T-helper 1 cell treated with Interleukin-12 subunit alpha and Interleukin-12 subunit beta and Interleukin-4 antibody, amounts not matched to agents 30 ng/mL and 1 ng/mL, for 36 hours (primary cell): ENCODE results near the gene RAD51. TPM values are rescaled to one million over a fixed set of nuclear protein-coding genes. Genes with fewer than 3 reads are reported as not detected.
"Not testable (repeated sequence)": the region's sequence is repeated elsewhere in the genome, so short reads cannot be mapped to it uniquely, and the experiment has no call there.

Experiments used
- intact Hi-C: fragments of 100-400 bp; cut with micrococcal nuclease; formaldehyde crosslinking; loops from one replicate; pipeline ENCODE4 v1.15.1; 2024
- total RNA-seq: library from RNA; stranded (reverse); gene quantifications from 2 replicates; pipeline ENCODE4 v1.2.3, GENCODE V29; 2022

RAD51 gene
- 47.7 and 51.4 TPM in 2 replicates for total RNA-seq

DNA sequence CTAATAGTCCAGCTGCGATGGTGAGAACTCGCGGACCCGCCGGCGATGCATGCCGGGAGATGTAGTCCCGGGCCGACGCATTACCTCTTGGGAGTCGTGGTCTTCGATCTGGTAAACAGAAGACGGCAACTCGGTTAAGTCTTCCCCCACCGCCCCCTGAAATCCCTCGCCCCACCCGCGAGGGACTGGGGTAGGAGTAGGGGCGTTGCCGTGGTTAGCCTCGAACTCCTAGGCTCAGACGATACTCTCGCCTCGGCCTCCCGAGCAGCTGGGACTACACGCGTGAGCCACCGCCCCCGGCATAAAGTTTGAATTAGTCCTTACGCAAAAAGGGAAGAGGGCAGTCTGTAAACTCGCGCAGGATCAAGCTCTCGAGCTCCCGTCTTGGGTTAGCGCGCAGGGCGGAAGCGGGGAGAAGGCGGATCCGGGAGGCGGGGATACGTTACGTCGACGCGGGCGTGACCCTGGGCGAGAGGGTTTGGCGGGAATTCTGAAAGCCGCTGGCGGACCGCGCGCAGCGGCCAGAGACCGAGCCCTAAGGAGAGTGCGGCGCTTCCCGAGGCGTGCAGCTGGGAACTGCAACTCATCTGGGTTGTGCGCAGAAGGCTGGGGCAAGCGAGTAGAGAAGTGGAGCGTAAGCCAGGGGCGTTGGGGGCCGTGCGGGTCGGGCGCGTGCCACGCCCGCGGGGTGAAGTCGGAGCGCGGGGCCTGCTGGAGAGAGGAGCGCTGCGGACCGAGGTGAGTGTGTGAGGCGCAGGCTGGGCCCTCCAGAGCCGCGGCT is at the start of gene RAD51:
Gene RAD51, plus strand, starts transcription at position 487 of the 781 bp plus-strand sequence. CDS start 3,585 bp downstream, outside the sequence.
- intact Hi-C loops, result loop anchor here (1.0 to 10.0 kb wide), 11 partner anchors 16 to 370 kb away; partner anchors contain the start of genes CCDC32, DNAJC17, INAFM2 and KNL1

DNA sequence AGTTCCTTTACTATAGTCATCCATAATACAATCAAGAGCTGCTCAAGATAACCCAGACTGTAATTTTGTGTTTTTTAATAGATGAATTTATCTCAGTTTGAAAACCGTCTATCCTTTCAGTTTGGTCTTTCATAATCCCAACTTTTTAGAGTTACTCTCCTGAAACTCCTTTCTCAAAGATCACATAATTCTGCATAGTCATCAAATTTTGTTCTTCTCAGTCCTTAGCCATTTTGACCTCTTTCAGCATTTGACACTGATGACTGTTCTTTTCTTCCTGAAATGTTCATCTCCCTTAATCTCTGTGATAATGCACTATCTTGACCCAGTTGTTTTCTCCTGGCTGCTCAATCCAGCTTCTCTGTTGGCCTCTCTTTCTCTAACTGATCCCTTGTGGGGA is 47.5 kb upstream of the RAD51 start:
- intact Hi-C loops, result no loop called here

DNA sequence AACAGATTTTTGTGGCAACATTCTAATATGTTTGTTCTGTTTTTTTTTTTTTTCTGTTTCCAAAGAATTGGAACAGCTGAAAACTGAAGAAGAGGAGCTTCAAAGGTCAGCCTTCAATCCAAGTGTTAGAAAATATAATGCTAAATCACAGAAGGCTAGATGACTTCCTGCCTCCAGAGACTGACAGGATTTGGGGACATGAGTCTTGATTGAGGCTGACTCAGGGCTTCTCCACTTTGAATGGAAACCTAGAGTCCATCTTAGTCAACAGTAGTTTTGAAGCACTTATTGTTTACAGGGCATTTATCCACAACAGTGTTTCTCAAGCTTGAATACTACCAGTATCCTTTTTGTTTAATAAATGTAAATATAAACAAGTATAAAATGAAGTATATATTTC is 44.5 kb upstream of the RAD51 start:
- intact Hi-C loops, result no loop called here

DNA sequence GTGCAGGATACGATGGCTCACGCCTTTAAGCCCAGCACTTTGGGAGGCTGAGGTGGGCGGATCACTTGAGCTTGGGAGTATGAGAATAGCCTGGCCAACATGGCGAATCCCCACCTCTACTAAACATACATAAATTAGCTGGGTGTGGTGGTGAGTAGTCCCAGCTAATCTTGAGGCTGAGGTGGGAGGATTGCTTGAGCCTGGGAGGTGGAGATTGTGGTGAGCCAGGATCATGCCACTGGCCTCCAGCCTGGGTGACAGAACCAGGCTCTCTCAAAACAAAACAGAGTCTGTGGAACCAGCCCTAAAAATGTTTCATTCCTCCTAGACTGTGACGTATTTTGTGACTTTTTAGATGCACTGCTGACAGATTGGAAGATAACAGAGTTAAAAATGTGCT is 34.3 kb upstream of the RAD51 start:
- intact Hi-C loops, result no loop called here

DNA sequence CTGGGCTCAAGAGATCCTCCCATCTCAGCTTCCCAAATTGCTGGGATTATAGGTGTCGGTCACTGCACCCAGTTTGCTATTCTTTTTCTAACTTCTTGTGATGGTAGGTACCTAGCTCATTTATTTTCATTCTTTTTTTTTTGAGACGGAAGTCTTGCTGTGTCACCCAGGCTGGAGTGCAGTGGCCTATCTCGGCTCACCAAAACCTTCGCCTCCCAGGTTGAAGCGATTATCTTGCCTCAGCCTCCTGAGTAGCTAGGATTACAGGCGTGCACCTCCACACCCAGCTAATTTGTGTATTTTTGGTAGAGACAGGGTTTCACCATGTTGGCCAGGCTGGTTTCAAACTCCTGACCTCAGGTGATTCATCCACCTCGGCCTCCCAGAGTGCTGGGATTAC is 30.1 kb upstream of the RAD51 start:
- intact Hi-C loops, result no loop called here

DNA sequence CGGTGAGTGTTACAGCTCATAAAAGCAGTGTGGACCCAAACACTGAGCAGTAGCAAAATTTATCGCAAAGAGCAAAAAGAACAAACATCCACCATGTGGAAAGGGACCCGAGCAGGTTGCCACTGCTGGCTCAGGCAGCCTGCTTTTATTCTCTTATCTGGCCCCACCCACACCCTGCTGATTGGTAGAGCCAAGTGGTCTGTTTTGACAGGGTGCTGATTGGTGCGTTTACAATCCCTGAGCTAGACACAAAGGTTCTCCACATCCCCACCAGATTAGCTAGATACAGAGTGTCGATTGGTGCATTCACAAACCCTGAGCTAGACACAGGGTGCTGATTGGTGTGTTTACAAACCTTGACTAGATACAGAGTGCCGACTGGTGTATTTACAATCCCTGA is 18.7 kb upstream of the RAD51 start:
- intact Hi-C loops, result loop anchor here (5.0 kb wide), 1 partner anchor 84 kb away; the partner anchor contains the start of gene KNL1

DNA sequence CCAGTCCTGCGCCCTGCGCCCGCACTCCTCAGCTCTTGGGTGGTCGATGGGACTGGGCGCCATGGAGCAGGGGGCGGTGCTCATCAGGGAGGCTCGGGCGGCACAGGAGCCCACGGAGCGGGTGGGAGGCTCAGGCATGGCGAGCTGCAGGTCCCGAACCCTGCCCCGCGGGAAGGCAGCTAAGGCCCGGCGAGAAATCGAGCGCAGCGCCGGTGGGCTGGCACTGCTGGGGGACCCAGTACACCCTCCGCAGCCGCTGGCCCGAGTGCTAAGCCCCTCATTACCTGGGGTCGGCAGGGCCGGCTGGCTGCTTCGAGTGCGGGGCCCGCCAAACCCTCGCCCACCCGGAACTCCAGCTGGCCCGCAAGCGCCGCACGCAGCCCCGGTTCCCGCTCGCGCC is 18.1 kb upstream of the RAD51 start:
- intact Hi-C loops, result loop anchor here (5.0 kb wide), 1 partner anchor 85 kb away; the partner anchor contains the start of gene KNL1

DNA sequence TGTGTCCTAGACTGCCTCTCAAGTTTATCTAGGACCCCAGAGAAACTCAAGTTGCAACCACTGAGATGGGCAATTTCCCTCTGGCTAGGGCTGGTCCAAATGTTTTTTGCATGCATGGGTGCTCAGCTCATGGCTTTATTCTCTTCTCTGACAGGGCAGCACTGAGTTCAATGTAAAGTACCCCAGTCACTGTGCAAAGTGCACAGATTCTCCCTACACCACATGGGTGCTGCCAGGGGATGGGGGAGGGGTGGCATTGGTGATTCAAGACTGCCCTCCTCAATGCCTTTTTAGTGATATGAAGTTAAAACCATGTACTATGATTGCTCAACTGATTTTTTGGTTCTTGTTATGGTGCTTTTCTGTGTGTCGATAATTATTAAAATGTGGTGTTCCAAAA is 14.8 kb upstream of the RAD51 start:
- intact Hi-C loops, result no loop called here

DNA sequence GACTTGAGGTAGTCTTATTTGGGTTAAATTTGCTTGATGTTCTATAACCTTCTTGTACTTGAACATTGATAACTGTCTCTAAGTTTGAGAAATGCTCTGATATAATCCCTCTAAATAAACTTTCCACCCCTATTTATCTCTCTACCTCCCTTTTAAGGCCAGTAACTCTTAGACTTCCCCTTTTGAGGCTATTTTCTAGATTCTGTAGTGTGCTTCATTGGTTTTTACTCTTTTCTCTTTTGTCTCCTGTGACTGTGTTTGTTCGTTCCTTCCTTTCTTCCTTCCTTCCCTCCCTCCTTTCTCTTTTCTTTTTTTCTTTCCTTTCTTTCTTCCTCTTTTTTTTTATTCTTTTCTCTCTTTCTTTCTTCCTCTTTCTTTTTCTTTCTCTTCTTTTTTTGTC is 14.0 kb upstream of the RAD51 start:
- intact Hi-C loops, result not testable (repeated sequence)

DNA sequence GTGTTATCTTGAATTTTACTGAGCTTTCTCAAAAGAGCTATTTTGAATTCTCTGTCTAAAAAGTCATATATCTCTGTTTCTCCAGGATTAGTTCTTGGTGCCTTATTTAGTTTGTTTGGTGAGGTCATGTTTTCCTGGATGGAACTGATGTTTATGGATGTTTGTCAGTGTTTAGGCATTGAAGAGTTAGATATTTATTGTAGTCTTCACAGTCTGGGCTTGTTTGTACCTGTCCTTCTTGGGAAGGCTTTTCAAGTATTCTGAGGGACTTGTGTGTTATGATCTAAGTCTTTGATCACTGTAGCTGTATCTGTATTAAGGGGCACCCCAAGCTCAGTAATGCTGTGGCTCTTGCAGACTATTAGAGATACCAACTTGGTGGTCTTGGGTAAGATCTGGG is 10.6 kb upstream of the RAD51 start:
- intact Hi-C loops, result no loop called here

DNA sequence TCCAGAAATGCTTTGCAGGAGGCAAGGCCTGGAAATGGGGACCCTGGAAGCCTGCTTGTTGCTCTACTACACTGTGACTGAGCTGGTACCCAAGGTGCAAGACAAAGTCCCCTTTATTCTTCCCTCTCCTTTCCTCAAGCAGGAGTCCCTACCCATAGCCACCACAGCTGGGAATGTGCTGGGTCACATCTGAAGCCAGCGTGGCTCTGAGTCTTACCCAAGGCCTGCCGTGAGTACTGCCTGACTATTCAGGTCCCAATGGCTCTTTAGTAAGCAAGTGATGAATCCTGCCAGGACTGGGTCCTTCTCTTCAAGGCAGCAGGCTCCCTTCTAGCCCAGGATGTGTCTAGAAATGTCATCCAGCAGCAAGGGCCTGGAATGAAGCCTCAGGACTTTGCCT is 9.6 kb upstream of the RAD51 start:
- intact Hi-C loops, result no loop called here

DNA sequence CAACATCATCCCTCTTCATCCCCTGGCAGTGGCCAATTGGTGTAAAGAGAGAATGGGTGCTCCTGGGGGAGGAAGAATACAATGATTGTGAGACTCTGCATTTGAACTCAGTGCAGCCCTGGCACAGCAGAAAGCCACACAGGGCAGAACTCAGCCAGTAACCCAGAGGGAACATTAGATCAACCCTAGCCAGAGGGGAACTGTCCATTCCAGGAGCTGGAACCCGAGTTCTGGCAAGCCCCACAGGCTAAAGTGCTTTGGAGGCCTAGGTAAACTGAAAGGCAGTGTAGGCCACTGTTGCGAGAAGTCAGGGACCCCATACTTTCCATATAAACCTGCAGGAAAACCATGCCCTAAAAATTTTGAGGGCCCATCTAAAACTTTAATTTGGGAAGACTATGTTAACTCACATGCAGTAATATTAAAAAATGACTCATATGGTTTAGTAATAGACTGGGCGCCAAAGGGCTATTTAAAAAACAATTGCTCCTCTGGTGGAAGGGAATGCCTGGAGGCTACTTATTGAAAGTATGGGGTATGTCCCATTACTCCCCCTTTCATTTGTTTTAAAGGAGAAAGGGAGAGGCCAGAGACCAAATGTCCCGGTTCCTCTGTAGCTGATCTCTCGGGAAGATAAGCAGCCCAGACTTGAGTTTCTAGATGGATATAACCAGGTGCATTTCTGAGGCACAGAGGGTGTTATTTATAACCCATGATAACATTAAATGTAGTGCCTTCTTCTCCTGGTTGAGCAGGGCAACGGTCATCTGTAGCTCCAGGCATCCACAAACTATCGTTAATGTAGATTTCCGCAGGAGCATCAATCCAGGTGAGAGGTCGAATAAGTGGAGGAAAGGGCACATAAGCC is 5.8 kb upstream of the RAD51 start:
- intact Hi-C loops, result no loop called here

DNA sequence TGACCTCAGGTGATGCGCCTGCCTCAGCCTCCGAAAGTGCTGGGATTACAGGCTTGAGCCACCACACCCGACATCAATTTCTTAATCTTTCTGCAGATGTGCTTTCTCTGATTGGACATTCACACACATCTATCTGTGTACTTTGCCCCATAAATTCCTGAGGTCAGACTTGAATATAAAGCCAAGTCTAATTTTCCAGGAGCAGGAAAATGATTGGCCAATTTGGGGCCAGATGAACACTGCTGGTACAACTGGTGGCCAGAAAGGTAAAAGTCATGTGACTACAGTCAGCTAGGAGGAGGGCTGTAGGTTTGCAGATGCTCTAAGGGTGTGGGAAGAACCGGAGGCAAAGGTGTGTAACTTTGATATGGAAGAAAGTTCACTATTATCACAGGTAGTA is 3.2 kb upstream of the RAD51 start:
- intact Hi-C loops, result loop anchor here (10.0 kb wide), 1 partner anchor 367 kb away; the partner anchor contains the start of gene INAFM2

DNA sequence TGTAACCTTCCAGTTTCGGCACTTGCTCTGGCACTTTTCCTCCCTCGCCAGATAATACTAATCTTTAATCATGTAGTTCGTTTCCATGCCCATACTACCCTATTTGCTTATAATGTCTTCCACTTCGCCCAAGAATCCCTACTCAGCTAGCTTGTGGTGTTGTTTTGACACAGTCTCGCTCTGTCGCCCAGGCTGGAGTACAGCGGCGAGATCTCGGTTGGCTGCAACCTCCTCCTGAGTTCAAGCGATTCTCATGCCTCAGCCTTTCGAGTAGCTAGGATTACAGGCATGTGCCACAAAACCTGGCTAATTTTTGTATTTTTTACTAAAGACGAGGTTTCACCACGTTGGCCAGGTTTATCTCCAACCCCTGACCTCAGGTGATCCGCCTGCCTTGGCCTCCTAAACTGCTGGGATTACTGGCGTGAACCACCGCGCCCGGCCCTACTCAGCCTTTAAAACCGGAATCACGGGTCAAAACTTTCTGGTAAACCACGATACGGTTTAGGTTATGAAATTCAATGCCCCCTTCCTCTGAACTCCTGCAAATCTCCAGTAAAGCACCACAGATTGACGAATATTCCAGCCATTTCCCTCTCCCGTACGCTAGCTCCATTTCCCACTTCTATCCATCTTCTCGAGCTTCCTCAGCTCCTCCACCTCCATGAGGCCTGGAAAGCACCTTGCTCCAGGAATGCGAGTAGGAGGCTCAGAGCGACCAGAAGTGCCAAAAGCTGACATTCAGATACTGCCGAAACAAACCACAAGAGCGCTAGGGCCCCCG is 878 bp upstream of the RAD51 start:
- intact Hi-C loops, result loop anchor here (1.0 to 10.0 kb wide), 6 partner anchors 61 to 369 kb away; partner anchors contain the start of genes CCDC32, INAFM2, KNL1 and RMDN3

DNA sequence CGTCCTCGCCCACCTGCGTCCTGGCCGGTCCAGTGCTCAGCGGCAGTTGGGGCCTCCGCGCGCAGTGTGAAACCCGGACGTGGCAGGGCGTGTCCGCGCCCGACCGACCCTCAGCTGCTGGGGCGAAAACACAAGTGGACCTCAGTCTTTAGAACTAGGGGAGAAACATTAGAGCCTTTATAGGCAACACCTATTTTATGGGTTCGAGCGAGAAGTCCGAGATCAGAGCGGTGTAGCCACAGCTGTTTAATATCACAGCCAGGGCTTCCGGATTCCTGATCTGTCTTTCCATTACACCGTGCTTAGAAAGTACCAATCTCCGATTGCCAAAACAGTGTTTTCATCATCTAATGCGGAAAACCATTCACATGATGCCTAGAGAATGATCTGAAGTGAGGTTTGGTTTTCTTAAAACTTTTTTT is 506 bp downstream of the RAD51 start:
- intact Hi-C loops, result loop anchor here (1.0 to 10.0 kb wide), 8 partner anchors 16 to 371 kb away; partner anchors contain the start of genes DNAJC17, INAFM2, RPUSD2 and VPS18

DNA sequence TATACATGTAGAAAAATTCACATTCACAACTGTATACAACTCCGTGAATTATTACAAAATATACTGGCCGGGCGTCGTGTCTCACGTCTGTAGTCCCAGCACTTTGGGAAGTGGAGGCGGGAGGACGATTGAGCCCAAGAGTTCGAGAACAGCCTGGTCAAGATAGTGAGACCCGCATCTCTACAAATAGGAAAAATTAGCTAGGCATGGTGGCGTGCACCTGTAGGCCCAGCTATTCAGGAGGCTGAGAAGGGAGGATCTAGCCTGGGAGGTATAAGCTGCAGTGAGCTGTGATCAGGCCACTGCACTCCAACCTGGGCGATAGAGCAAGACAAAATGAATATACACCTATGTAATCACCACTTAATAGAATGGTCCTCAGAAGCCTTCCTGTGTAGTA is 1.3 kb downstream of the RAD51 start:
- intact Hi-C loops, result loop anchor here (1.0 to 10.0 kb wide), 2 partner anchors 371 to 534 kb away; partner anchors contain the start of genes EXD1 and INAFM2

DNA sequence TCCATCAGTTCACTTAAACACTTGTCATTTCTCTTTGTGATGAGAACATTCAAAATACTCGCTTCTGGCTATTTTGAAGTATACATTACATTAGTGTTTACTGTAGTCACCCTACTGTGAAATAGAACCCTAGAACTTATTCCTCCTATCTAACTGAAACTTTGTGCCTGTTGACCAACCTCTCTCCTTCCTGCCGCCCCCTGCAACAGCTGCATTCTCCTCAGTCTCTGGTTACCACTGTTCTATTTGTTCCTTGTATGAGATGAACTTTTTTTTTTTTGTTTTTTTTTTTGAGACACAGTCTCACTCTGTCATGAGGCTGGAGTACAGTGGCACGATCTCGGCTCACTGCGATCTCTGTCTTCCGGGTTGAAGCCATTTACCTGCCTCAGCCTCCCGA is 2.9 kb downstream of the RAD51 start:
- intact Hi-C loops, result loop anchor here (10.0 kb wide), 1 partner anchor 373 kb away; the partner anchor contains the start of gene INAFM2

DNA sequence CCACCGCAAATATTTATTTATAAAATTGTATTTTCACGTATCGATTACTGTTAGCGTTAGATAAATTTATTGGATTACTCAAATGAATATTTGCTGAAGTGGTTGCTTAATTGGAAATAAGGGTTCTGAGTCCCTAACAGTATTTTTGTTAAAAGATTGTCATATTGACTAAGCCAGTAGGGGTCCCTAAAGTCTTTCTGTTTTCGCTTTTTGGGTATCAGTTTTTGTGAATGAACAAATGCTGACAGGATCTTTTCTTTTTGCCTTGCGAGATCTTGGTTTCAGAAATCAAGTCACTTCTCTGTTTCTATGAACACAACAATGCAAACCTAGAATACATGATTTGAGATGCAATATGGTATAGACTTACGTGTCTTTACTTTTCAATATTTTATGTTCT is 7.1 kb downstream of the RAD51 start:
- intact Hi-C loops, result loop anchor here (1.0 to 2.0 kb wide), 2 partner anchors 53 to 80 kb away; partner anchors contain the start of gene RMDN3

DNA sequence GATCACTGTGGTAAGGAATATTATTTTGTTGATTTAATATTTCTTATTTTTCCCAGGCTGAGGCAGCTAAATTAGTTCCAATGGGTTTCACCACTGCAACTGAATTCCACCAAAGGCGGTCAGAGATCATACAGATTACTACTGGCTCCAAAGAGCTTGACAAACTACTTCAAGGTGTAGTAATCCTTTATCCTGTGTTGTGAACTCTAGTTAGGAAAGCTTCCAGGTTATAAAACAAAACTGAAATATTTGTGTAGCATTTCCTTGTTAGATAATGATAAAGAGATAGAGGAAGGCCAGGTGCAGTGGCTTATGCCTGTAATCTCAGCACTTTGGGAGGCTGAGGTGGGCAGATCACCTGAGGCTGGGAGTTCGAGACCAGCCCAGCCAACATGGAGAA is 11.1 kb downstream of the RAD51 start:
- intact Hi-C loops, result no loop called here

DNA sequence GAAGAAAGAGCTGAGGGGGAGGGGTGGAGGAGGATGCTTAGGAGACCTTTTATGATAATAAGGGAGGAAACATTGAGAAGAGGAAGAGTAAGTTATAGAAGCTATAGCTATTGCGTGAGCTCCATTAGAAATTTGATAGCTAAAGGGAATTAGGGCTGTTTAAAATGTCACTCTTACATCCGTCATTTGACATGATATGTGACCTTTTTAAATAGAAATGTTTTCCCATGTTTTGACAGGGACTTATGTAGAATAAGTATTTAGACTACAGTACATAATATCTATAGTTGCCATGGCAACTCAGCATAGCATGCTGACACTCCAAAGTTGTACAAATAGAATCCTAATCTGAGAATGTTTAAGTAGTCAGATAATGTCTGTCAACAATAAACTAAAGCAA is 19.2 kb downstream of the RAD51 start:
- intact Hi-C loops, result no loop called here

DNA sequence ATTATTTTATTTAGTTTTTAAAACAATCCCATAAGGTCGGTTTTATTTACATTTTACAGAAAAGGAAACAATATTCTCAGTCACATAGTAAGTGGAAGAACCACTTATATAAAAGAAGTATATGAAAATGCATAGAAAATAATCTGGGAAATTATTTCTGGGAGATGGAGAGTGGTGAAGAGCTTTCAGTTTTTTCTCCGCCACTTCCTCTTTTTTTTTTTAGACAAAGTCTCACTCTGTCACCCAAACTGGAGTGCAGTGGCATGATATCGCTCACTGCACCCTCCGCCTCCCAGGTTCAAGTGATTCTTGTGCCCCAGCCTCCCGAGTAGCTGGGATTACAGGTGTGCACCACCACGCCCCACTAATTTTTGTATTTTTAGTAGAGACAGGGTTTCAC is 21.2 kb downstream of the RAD51 start:
- intact Hi-C loops, result no loop called here
